Tibial nerve (tissue), 4 donors: ENCODE results near the gene KIZ.

ENCODE experiments used
- CTCF ChIP-seq, 5 experiments: fragments of 200-600 bp in 3 of 5; fragments of 450-650 bp in 2 of 5; sonication (generic) in 3 of 5; IDR thresholded peaks; one replicate each; pipeline ENCODE4 v1.5.1; 2016 to 2019; ENCODE audit warnings: antibody characterized with exemption in 5 of 5, mild to moderate bottlenecking in 3 of 5, moderate library complexity in 2 of 5
- EP300 ChIP-seq, 2 donors: sonication (generic); formaldehyde crosslinking; IDR thresholded peaks; one replicate each; pipeline ENCODE4 v1.6.1; 2017; ENCODE audit warnings: antibody characterized with exemption in 2 of 2, mild to moderate bottlenecking in 1 of 2

DNA sequence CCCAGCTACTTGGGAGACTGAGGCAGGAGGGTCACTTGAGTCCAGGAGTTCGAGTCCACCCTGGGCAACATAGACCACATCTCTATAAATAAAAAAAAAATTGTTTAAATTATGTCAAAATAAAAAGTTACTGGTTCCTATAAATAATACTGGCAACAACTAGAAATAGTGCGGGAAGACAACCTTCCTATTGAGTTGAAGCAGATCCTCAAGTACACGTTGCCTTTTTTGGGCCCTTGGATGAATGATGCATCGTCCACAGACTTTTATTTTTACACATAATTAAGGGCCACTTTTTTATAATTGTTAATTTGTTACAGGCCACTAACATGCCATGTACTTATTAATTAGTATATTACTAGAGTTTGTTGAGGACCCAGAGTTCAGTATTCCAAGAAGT is 31.1 kb downstream of the KIZ start:
- TF ChIP-seq CTCF (IDR thresholded peaks at IDR 0.05) (no peak), EP300 (IDR thresholded peaks at IDR 0.05) (no peak)
